CD4-positive, alpha-beta memory T cell (primary cell): ENCODE results near the gene WIZ. TPM values are rescaled to one million over a fixed set of nuclear protein-coding genes. Genes with fewer than 3 reads are reported as not detected.

Experiments used
- CTCF ChIA-PET: fragments of 350-600 bp; sonication (Branson Sonifier 250); formaldehyde crosslinking; loops from one replicate; lab custom pipeline; 2021; ENCODE audit warnings: inconsistent platforms; ENCODE audit not compliant: partially characterized antibody; lab: Charles Lee
- POLR2A ChIA-PET: fragments of 350-600 bp; sonication (Branson Sonifier 250); formaldehyde crosslinking; loops from one replicate; lab custom pipeline; 2021; ENCODE audit not compliant: partially characterized antibody; lab: Charles Lee
- DNase-seq, 5 donors: peaks; one replicate each; pipeline versions ENCODE4 v3.0.0 to v3.0.0-alpha.2; 2020 to 2022; ENCODE audit warnings: mixed read lengths in 1 of 5
- H3K27ac ChIP-seq: one replicate; pipeline ENCODE4 v1.7.0; 2013; ENCODE audit warnings: low read depth, low read length
- H3K27me3 ChIP-seq: 2 replicates; pipeline ENCODE4 v1.7.0; 2013; ENCODE audit warnings: mild to moderate bottlenecking, low read length, moderate library complexity; ENCODE audit not compliant: insufficient read depth
- H3K36me3 ChIP-seq: 2 replicates; pipeline ENCODE4 v1.7.0; 2013; ENCODE audit warnings: mild to moderate bottlenecking, low read length, moderate library complexity; ENCODE audit not compliant: insufficient read depth
- H3K4me1 ChIP-seq: 2 replicates; pipeline ENCODE4 v1.7.0; 2013; ENCODE audit warnings: mild to moderate bottlenecking, low read length, moderate library complexity; ENCODE audit not compliant: insufficient read depth
- H3K4me3 ChIP-seq, 2 donors: one replicate each; pipeline ENCODE4 v1.7.0; 2013; ENCODE audit warnings: low read length in 2 of 2, mild to moderate bottlenecking in 1 of 2
- H3K9me3 ChIP-seq, 2 donors: one replicate each; pipeline ENCODE4 v1.7.0; 2013; ENCODE audit warnings: low read length in 2 of 2, control low read depth in 1 of 2; ENCODE audit not compliant: control insufficient read depth in 1 of 2
- H3K27ac Mint-ChIP-seq, 7 donors: one replicate each; pipeline ENCODE4 v1.8.0; 2020 to 2021; ENCODE audit warnings: mixed read lengths in 7 of 7, mild to moderate bottlenecking in 6 of 7, inconsistent platforms in 3 of 7, moderate library complexity in 3 of 7
- H3K27me3 Mint-ChIP-seq, 2 donors: one replicate each; pipeline ENCODE4 v1.8.0; 2020 to 2021; ENCODE audit warnings: mixed read lengths in 2 of 2
- H3K36me3 Mint-ChIP-seq, 2 donors: one replicate each; pipeline ENCODE4 v1.8.0; 2020 to 2021; ENCODE audit warnings: mixed read lengths in 2 of 2, inconsistent platforms in 1 of 2, mild to moderate bottlenecking in 1 of 2
- H3K4me1 Mint-ChIP-seq, 4 donors: one replicate each; pipeline ENCODE4 v1.8.0; 2020 to 2021; ENCODE audit warnings: mixed read lengths in 4 of 4, mild to moderate bottlenecking in 1 of 4
- H3K4me3 Mint-ChIP-seq, 8 donors: one replicate each; pipeline ENCODE4 v1.8.0; 2020 to 2021; ENCODE audit warnings: mixed read lengths in 8 of 8, mild to moderate bottlenecking in 7 of 8, moderate library complexity in 6 of 8, inconsistent platforms in 3 of 8
- H3K9me3 Mint-ChIP-seq, 8 donors: one replicate each; pipeline ENCODE4 v1.8.0; 2020 to 2021; ENCODE audit warnings: mixed read lengths in 8 of 8, mild to moderate bottlenecking in 5 of 8, inconsistent platforms in 3 of 8, moderate library complexity in 1 of 8
- intact Hi-C: fragments of 100-400 bp; cut with micrococcal nuclease; formaldehyde crosslinking; loops from one replicate; pipeline ENCODE4 v1.15.1; 2023
- polyA plus RNA-seq, 2 donors: library from polyadenylated mRNA; unstranded; fragments of 300-500 nt; fragmentation: Illumina TruSeq; gene quantifications; one replicate each; pipeline ENCODE4 v1.2.3, GENCODE V29; 2021
- total RNA-seq, 2 experiments: library from RNA; stranded (reverse); gene quantifications; one replicate each; pipeline ENCODE4 v1.2.3, GENCODE V29; 2021

The WIZ gene
- total and polyA plus RNA-seq, 4 experiments from 2014 or later: 0.03 to 30.0 (median 15.6) TPM

DNA sequence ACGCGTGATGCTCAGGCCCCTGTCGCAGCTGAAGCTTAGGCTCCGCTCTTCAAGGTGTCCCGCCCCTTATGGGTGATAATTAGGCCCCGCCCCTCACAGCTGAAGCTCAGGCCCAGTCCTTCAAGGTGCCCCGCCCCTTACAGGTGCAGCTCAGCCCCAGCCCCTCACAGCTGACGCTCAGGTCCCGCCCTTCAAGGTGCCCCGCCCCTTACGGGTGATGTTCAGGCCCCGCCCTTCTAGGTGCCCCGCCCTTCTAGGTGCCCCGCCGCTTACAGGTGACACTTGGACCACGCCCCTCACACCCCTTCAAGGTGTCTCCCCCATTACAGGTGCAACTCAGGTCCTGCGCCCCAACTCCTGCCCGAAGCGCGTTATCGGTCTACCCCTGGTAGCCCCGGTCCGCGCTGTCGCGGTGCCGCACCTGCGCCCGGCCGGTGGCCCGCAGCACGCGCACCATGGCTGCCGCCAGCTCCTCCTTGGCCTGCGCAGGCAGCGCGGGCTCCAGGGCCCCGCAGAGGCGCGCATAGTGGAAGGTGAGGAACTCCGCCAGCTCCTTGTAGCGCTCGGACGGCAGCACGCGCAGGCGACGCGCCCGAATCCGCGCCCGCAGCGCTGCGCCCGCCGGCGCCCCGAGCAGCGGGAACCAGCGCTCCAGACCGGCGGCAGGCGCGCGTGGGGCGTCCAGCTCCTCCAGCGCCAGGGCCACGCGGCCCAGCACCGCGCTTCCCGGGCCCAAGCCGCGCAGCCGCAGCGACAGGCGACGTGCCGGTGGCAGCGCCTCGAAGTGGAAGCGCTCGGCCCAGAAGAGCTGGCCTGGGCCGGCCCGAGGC is 7.3 kb upstream of the WIZ start:
- Histone ChIP-seq H3K4me3 (no peak overlapping the region), H3K4me1 (peaks cover 30% of the 10 kb centered on the region), H3K27ac (no peak overlapping the region), H3K27me3 (no peaks in the 10 kb centered on the region), H3K9me3 (no peaks in the 10 kb centered on the region), H3K36me3 (peaks cover 78% of the 10 kb centered on the region)
- H3K9me3 Mint-ChIP-seq: no peaks in the 10 kb centered on the region
- DNase-seq: no peak
- CTCF ChIA-PET: interaction anchor here (1.0 kb wide), 2 partner anchors 94 to 99 kb away, joined by 3 to 4 read pairs; no protein-coding TSS in a partner anchor
- intact Hi-C loops: no loop called here
- POLR2A ChIA-PET: interaction anchor here (0.7 to 2.0 kb wide), 5 partner anchors 10 to 38 kb away, joined by 3 to 9 read pairs (median 4); partner anchors contain the start of gene AKAP8L
- H3K27me3 Mint-ChIP-seq: no peaks in the 10 kb centered on the region
- H3K27ac Mint-ChIP-seq: no peak overlapping the region
- H3K4me1 Mint-ChIP-seq: peaks cover 9 to 38% (median 22%) of the 10 kb centered on the region in 4 donors
- H3K36me3 Mint-ChIP-seq: peaks cover 45 to 58% of the 10 kb centered on the region in 2 donors
- no peak overlapping the region for H3K4me3 Mint-ChIP-seq

DNA sequence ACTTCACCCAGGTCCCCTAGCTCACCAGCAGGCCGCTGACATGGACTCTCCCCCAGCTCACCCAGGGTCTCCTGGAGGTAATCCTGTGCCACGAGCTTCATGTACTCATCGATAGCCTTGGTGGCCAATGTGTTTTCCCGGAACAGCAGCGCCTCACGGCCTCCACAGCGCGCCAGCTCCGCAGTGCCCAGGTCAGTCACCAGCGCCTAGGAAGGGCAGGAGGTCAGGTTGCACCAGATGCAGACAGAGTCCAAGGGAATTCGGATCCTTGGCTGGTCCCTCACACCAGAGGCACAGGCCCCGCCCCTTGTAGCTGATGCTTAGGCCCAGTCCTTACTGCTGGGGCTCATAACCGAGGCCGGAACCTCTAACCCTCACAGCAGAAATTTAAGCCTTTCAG is 6.7 kb upstream of the WIZ start:
- Mint-ChIP-seq H3K27me3 (no peaks in the 10 kb centered on the region), H3K4me3 (no peak overlapping the region), H3K36me3 (peaks cover 45 to 58% of the 10 kb centered on the region in 2 donors), H3K9me3 (no peaks in the 10 kb centered on the region), H3K27ac (no peak overlapping the region), H3K4me1 (peaks cover 7 to 33% (median 18%) of the 10 kb centered on the region in 4 donors)
- intact Hi-C loops: no loop called here
- ChIA-PET CTCF (interaction anchor here (1.0 kb wide), 2 partner anchors 94 to 99 kb away, joined by 3 to 4 read pairs; no protein-coding TSS in a partner anchor), POLR2A (interaction anchor here (0.7 to 2.0 kb wide), 7 partner anchors 10 to 77 kb away, joined by 3 to 9 read pairs (median 4); partner anchors contain the start of genes AKAP8 and AKAP8L)
- Histone ChIP-seq H3K4me1 (peaks cover 24% of the 10 kb centered on the region), H3K27ac (no peak overlapping the region), H3K27me3 (no peaks in the 10 kb centered on the region), H3K36me3 (peaks cover 74% of the 10 kb centered on the region), H3K4me3 (no peak overlapping the region), H3K9me3 (no peaks in the 10 kb centered on the region)
- DNase-seq: no peak

GRCh38 chr19:15455996-15456395 is 6.2 kb upstream of the WIZ start:
- H3K27me3 Mint-ChIP-seq: no peaks in the 10 kb centered on the region
- no peaks in the 10 kb centered on the region for H3K9me3 Mint-ChIP-seq
- H3K4me3 ChIP-seq: no peak overlapping the region
- peaks cover 21% of the 10 kb centered on the region for H3K4me1 ChIP-seq
- no peak for DNase-seq
- H3K9me3 ChIP-seq: no peaks in the 10 kb centered on the region
- H3K36me3 Mint-ChIP-seq: peaks cover 49 to 61% of the 10 kb centered on the region in 2 donors
- ChIA-PET POLR2A (interaction anchor here (0.7 to 9.0 kb wide), 9 partner anchors 9 to 100 kb away, joined by 3 to 180 read pairs (median 5); partner anchors contain the start of genes AKAP8, AKAP8L and RASAL3), CTCF (interaction anchor here (1.0 kb wide), 1 partner anchor 100 kb away, joined by 4 read pairs; no protein-coding TSS in a partner anchor)
- H3K4me1 Mint-ChIP-seq: peaks cover 7 to 36% (median 22%) of the 10 kb centered on the region in 4 donors
- H3K27me3 ChIP-seq: no peaks in the 10 kb centered on the region
- H3K27ac ChIP-seq: no peak overlapping the region
- H3K36me3 ChIP-seq: peaks cover 70% of the 10 kb centered on the region
- no peak overlapping the region for H3K4me3 Mint-ChIP-seq
- peak overlapping the region in 1 of 7 donors; percentile 55 for H3K27ac Mint-ChIP-seq
- intact Hi-C loops: no loop called here

- Mint-ChIP-seq H3K27ac (peak overlapping the region in 6 of 7 donors; percentile 9 to 91 (median 62)), H3K4me1 (peaks cover 11 to 32% (median 23%) of the 10 kb centered on the region in 4 donors), H3K36me3 (peaks cover 40 to 53% of the 10 kb centered on the region in 2 donors), H3K27me3 (no peaks in the 10 kb centered on the region), H3K4me3 (no peak overlapping the region), H3K9me3 (peaks cover 0 to 2% (median 0%) of the 10 kb centered on the region in 8 donors)
- Histone ChIP-seq H3K27ac (no peak overlapping the region), H3K9me3 (no peaks in the 10 kb centered on the region), H3K4me3 (no peak overlapping the region), H3K4me1 (peaks cover 22% of the 10 kb centered on the region), H3K36me3 (peaks cover 52% of the 10 kb centered on the region), H3K27me3 (no peaks in the 10 kb centered on the region)
- intact Hi-C loops: no loop called here
- ChIA-PET CTCF (interaction anchor here (0.9 to 1.5 kb wide), 6 partner anchors 9 to 101 kb away, joined by 3 to 5 read pairs (median 4); no protein-coding TSS in a partner anchor), POLR2A (interaction anchor here (0.6 to 9.0 kb wide), 5 partner anchors 11 to 102 kb away, joined by 3 to 180 read pairs (median 5); partner anchors contain the start of gene RASAL3)
- DNase-seq: no peak
These were observed 4.4 kb upstream of the WIZ start for GRCh38 chr19:15453906-15454860.

GRCh38 chr19:15453091-15453578 is 3.4 kb upstream of the WIZ start:
- CTCF ChIA-PET: interaction anchor here (1.3 to 2.0 kb wide), 3 partner anchors 34 to 102 kb away, joined by 4 to 11 read pairs (median 5); partner anchors contain the start of gene AKAP8L
- Histone ChIP-seq H3K27me3 (no peaks in the 10 kb centered on the region), H3K4me3 (no peak overlapping the region), H3K27ac (no peak overlapping the region), H3K9me3 (no peaks in the 10 kb centered on the region), H3K36me3 (peaks cover 48% of the 10 kb centered on the region), H3K4me1 (peaks cover 27% of the 10 kb centered on the region)
- peaks cover 42 to 52% of the 10 kb centered on the region in 2 donors for H3K36me3 Mint-ChIP-seq
- POLR2A ChIA-PET: interaction anchor here (1.5 to 9.0 kb wide), 3 partner anchors 12 to 98 kb away, joined by 8 to 180 read pairs (median 28); partner anchors contain the start of genes AKAP8L and RASAL3
- intact Hi-C loops: no loop called here
- no peak overlapping the region for H3K4me3 Mint-ChIP-seq
- H3K27me3 Mint-ChIP-seq: no peaks in the 10 kb centered on the region
- H3K9me3 Mint-ChIP-seq: peaks cover 0 to 2% (median 0%) of the 10 kb centered on the region in 8 donors
- peak overlapping the region in 3 of 7 donors; percentile 9 to 84 (median 52) for H3K27ac Mint-ChIP-seq
- H3K4me1 Mint-ChIP-seq: peaks cover 13 to 39% (median 25%) of the 10 kb centered on the region in 4 donors
- no peak for DNase-seq
